HG02852 (cell line): ENCODE measurements around the gene SGMS1.
A peak's percentile ranks its signal among the peaks of the same experiment; 100 is the strongest.

Source experiments
- ATAC-seq: cut with Tn5 transposase; IDR thresholded peaks from one replicate; pipeline ENCODE4 v1.9.1; 2021; ENCODE audit warnings: mild to moderate bottlenecking, moderate library complexity; ENCODE audit not compliant: unreplicated experiment

Gene SGMS1

GRCh38 chr10:50636618-50637579, 13.1 kb upstream of the SGMS1 start:
- ATAC-seq, result peak; percentile 92

- no peak for ATAC-seq
Measured at GRCh38 chr10:50635286-50635685, 11.5 kb upstream of the SGMS1 start.

DNA sequence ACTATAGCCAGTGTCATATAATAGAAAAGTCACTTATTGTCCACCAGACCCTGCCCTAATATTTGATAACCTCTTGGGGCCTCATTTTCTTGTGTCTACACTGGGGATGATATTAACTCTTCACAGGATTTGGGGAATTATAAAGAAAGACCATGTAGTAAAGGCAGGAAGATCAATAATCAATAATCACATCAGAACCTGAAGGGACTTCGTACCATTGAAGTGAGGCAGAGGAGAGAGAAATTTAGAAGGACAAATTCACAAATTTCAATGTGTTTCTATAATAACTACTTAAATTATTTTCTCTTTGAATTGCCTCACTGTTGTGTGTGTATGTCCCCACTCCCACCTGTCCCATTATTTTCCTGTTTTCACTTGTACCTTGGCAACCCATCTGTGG, 10.7 kb upstream of the SGMS1 start:
- no peak for ATAC-seq

DNA sequence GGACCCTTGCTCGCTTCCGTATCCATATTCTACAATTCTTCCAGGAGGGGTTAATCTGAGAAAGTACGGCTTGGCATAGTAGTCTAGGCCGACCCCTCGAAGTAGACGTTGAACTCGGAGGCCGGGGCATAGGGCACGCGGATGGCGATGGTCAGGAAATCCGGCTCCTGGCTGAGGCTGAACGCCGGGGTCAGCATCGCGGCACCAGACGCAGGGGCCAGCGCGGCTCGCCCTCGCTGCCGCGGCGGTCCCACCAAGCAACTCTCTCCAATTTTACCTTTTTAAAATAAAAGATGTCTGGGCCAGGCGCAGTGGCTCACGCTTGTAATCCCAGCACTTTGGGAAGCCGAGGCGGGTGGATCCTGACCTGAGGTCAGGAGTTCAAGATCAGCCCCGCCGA, 7.3 kb upstream of the SGMS1 start:
- no peak for ATAC-seq

- ATAC-seq, result no peak
Measured at GRCh38 chr10:50629495-50630122, 5.9 kb upstream of the SGMS1 start.

DNA sequence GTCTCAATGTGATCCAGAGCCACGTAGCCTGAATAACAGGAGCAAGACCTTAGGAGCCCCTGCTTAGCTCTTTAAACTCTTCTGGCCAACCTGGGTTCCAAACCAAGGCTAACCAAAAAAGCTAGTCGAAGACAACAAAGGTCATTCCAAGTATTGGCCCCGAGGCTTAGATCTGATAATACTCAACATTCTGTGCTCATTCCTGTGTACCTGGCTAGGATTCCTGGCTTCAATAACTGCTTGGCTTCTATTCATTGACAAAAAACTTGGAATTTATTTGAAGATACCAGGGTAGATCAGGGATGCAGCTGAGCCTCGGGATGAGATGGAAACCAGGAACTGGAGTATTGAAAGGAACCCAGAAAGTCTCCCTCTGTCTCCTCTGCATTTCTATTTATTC, 4.1 kb upstream of the SGMS1 start:
- ATAC-seq, result no peak

DNA sequence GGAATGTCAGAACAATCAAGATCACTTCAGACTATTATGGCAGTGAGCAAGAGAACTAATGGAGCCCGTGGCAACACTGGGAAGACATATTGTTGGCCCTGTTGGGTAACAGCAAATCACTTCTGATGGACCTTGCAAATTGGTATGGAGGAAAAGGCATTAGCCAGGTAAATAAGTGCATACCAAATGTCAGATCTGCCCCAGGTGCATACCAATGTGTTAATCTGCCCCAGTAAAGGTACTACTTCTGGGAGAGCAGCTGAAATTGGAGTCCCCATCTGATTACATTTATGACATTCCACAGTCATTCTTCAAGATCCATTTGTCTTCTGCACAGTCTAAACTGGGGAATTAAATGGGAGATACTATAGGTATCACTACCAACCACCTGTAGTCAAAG, 3.7 kb upstream of the SGMS1 start:
- no peak for ATAC-seq

GRCh38 chr10:50625649-50626132, 1.9 kb upstream of the SGMS1 start:
- no peak for ATAC-seq

DNA sequence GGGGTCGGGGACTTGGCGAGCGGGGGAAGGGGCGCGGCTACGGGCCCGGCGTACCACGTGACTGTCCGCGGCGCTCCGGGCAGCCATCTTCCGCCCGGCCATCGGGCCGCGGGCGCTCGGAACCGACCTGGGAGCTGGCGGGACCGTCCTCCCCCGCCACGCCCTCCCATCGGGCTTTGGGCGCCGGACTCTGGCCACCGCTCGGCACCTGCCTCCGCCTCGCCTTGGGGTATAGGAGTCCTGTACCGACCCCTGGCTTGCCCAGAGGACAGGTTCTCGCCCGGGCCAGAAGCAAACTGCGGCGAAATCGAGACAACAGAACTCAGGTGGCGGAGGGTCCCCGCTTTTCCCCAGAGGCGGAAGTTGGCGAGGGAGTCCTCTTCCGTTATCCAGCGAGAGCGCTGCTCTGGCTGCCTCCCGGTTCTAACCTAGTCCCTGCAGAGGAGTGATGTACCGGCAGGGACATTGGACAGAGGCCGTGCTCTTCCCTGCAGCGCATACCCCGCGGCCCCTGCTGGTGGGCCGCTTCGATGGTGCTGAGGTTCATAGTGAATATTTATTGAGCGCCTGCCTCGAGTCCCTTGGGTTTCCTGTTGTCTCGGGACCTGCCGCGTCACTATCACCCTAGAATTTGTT, 1.2 kb upstream of the SGMS1 start:
- peak; percentile 45 for ATAC-seq

GRCh38 chr10:50624413-50624865, 683 bp upstream of the SGMS1 start:
- ATAC-seq, result peak; percentile 58

GRCh38 chr10:50622706-50623662, 772 bp downstream of the SGMS1 start:
- peak; percentile 6 for ATAC-seq

DNA sequence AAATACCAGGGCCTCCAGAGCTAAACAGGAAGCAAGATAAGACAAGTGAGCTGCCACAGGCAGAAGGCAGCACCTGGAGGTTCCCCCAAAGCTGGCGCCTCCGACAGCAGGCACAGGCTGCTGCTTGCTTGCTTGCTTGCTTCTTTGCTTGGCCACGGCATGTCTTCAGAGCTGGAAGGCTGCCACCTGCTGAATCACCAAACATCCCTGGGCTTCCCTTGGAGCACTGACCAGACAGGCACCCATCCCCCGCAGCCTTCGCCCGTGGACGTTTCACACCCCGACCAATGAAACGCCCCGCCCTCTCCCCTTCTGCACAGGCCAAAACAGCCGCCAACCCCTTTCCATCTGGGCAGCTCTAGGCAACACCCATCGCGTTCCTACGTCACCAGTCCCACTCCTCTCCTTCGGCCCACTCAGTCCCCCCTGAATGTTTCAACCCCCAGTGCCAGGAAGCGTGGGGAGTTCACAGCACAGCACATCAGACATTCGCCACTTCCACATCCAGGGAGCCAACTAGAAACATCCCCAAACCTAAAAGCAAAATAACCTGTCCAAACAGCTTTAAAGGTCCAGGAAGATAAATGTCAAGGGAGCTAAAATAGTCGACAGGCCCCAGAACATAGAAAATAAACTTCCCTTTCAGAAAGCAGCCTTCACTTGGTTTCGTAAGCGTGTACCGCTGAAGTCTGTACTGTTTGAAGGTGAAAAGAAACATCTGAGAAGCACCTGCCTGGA, 1.6 kb downstream of the SGMS1 start:
- ATAC-seq, result peak; percentile 11

DNA sequence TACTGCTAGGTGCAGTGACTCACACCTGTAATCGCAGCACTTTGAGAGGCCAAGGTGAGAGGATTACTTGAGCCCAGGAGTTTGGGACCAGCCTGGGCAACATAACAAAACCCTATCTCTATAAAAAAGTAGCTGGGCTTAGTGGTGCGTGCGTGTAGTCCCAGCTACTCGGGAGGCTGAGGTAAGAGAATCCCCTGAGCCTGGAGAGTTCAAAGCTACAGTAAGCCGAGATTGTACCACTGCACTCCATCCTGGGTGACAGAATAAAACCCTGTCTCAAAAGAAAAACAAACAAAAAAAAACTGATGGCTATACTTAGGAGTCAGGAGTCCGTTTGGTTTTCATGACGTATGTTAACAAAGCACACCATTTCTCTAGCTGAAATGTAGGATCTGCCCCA, 2.9 kb downstream of the SGMS1 start:
- ATAC-seq, result no peak

GRCh38 chr10:50619882-50620281, 3.9 kb downstream of the SGMS1 start:
- no peak for ATAC-seq

- no peak for ATAC-seq
Measured at GRCh38 chr10:50619166-50619565, 4.6 kb downstream of the SGMS1 start.

- no peak for ATAC-seq
Measured at GRCh38 chr10:50618624-50619023, 5.1 kb downstream of the SGMS1 start.

- no peak for ATAC-seq
Measured at GRCh38 chr10:50615658-50616057, 8.1 kb downstream of the SGMS1 start.

- ATAC-seq, result peak; percentile 38
Measured at GRCh38 chr10:50614444-50615137, 9.2 kb downstream of the SGMS1 start.
